ENCODE results near the gene GPANK1.

DNA sequence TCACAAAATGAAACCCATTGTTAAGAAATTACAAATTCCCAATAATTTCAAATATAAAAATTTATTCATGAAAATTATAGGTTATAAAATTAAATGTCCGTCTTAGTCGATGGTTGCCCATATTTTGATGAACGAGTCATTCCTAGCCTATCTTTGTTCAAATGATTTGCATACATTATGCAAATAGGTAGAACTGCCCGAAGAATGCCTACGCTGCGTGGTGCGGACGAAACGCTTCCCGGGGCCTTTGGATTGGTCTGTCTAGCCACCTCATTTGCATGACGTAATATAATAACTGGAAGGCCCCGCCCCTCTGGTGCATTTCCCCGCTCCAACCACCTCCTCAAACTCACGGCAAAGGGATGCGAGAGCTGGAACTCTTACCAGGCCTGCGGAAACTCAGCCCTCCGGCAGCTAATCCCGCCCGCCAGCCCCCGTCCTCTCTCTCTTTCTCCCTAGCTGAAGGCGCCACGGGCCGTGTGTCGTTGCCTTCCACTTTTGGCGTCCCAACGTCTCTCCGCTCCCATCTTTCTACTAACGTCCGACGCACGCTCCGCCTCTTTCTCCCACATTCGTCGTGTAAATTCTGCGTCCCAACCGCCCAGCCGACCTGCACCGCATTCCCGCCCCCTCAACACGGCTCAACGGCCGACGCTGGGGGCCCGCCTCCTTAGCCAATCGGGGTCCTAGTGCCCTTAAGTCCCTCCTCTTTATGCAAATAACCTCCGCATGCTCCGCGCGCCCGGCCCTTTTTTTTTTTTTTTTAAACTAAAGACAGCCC is 44.8 kb downstream of the GPANK1 start:
- TF ChIP-seq, protein P1, sequence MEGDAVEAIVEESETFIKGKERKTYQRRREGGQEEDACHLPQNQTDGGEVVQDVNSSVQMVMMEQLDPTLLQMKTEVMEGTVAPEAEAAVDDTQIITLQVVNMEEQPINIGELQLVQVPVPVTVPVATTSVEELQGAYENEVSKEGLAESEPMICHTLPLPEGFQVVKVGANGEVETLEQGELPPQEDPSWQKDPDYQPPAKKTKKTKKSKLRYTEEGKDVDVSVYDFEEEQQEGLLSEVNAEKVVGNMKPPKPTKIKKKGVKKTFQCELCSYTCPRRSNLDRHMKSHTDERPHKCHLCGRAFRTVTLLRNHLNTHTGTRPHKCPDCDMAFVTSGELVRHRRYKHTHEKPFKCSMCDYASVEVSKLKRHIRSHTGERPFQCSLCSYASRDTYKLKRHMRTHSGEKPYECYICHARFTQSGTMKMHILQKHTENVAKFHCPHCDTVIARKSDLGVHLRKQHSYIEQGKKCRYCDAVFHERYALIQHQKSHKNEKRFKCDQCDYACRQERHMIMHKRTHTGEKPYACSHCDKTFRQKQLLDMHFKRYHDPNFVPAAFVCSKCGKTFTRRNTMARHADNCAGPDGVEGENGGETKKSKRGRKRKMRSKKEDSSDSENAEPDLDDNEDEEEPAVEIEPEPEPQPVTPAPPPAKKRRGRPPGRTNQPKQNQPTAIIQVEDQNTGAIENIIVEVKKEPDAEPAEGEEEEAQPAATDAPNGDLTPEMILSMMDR (conservative IDR thresholded peaks at IDR 0.05; ENCODE audit: low read depth, low read length): no peak
- no peak for TF ChIP-seq EZH2 (IDR thresholded peaks at IDR 0.05; ENCODE audit: borderline replicate concordance, low read depth, low read length, poor library complexity, severe bottlenecking)

Measured in A673 (cell line).